Aorta (tissue), 5 donors: ENCODE results near the gene PLD1. TPM values are rescaled to one million over a fixed set of nuclear protein-coding genes. Genes with fewer than 3 reads are reported as not detected.

ENCODE experiments used
- ATAC-seq: fragments of 200-7000 bp; cut with Tn5 transposase; one replicate; pipeline ENCODE4 v1.9.1; 2022; ENCODE audit warnings: moderate library complexity; ENCODE audit not compliant: low FRiP score
- DNase-seq, 2 donors: peaks; one replicate each; pipeline ENCODE4 v3.0.0-alpha.2; 2020
- H3K27ac ChIP-seq, 2 donors: one replicate each; pipeline ENCODE4 v1.5.1; 2013; ENCODE audit warnings: low read length in 2 of 2, mild to moderate bottlenecking in 2 of 2, moderate library complexity in 2 of 2, control low read depth in 1 of 2, inconsistent platforms in 1 of 2, low read depth in 1 of 2
- H3K27me3 ChIP-seq, 2 donors: one replicate each; pipeline ENCODE4 v1.6.1; 2013; ENCODE audit warnings: control low read depth in 1 of 2, low read length in 1 of 2, mild to moderate bottlenecking in 1 of 2, moderate library complexity in 1 of 2; ENCODE audit not compliant: insufficient read depth in 2 of 2, control insufficient read depth in 1 of 2
- H3K36me3 ChIP-seq, 2 donors: one replicate each; pipeline ENCODE4 v1.6.1; 2013; ENCODE audit warnings: control low read depth in 1 of 2, low read length in 1 of 2, mild to moderate bottlenecking in 1 of 2; ENCODE audit not compliant: insufficient read depth in 2 of 2, control insufficient read depth in 1 of 2
- H3K4me1 ChIP-seq, 2 donors: one replicate each; pipeline ENCODE4 v1.6.1; 2013; ENCODE audit warnings: low read length in 2 of 2, control low read depth in 1 of 2, mild to moderate bottlenecking in 1 of 2, moderate library complexity in 1 of 2; ENCODE audit not compliant: insufficient read depth in 2 of 2, control insufficient read depth in 1 of 2
- H3K4me3 ChIP-seq, 2 donors: one replicate each; pipeline ENCODE4 v1.5.1; 2013; ENCODE audit warnings: low read length in 2 of 2, control low read depth in 1 of 2, mild to moderate bottlenecking in 1 of 2
- H3K9me3 ChIP-seq: one replicate; pipeline ENCODE4 v1.6.1; 2013; ENCODE audit warnings: mild to moderate bottlenecking, low read length; ENCODE audit not compliant: control insufficient read depth
- WGBS, 2 donors: extraction: QIAGEN DNeasy Blood & Tissue Kit; methylation state at CpG; one replicate each; pipeline ENCODE4 v1.1.7; 2013; 5-methylcytosine and 5-hydroxymethylcytosine counted together
- intact Hi-C, 2 donors: fragments of 100-400 bp; cut with DNase I; formaldehyde crosslinking; loops; one replicate each; pipeline versions ENCODE4 v1.14.2 to v1.15.0; 2022
- polyA plus RNA-seq, 2 donors: library from polyadenylated mRNA; stranded (reverse); fragments of 200-250 nt; gene quantifications; one replicate each; pipeline ENCODE4 v1.2.3, GENCODE V29; 2013
- total RNA-seq, 2 donors: library from RNA; stranded (reverse); fragmentation: NEBNext Ultra II Directional; extraction: Animal tissue kit (Norgen Biotek cat#: 25700); gene quantifications; one replicate each; pipeline ENCODE4 v1.2.1, GENCODE V29; 2021
- donor health status: healthy with polysubstance abuse.
- donor health status: Bipolar disorder and iron deficiency.
- donor health status: DM: no; HTN: no; CAD: no.
- donor health status: DM: no; HTN: no; CAD: no.
- donor health status: DM: yes; HTN: yes; CAD: no.

PLD1 gene
- total and polyA plus RNA-seq, 4 donors: 19.1 to 41.3 (median 25.6) TPM

DNA sequence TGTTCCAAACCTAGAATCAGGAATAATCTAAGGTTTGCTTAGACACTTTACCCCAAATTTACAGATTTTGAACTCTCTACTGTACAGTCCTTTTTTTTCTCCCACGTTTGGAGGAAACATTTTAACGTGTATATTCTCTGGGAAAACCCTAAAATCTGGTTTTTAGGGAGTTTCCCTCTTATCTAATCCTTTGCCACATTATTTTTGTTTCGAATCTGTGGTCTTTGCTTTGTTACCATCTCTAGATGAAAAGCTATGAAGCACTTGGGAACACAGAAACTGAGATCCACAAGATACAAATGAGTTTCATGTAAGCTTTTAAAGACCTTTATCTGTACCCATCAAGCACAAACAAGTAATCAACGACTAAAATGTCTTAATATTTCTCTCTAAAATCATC lies 41.3 kb downstream of the PLD1 start:
- Histone ChIP-seq H3K9me3 (no peaks in the 10 kb centered on the region), H3K27ac (no peak overlapping the region), H3K4me3 (peak overlapping the region; percentile 33 to 59), H3K4me1 (peaks cover 5 to 7% of the 10 kb centered on the region in 2 donors), H3K36me3 (no peaks in the 10 kb centered on the region), H3K27me3 (no peaks in the 10 kb centered on the region)
- intact Hi-C loops: loop anchor here in 1 of 2 donors (5.0 kb wide), 1 partner anchor 67 kb away; no protein-coding TSS in a partner anchor
- no peak for ATAC-seq
- no peak for DNase-seq
- 9% methylated on average over 4 of the region's 4 CpGs for WGBS, 2 donors

DNA sequence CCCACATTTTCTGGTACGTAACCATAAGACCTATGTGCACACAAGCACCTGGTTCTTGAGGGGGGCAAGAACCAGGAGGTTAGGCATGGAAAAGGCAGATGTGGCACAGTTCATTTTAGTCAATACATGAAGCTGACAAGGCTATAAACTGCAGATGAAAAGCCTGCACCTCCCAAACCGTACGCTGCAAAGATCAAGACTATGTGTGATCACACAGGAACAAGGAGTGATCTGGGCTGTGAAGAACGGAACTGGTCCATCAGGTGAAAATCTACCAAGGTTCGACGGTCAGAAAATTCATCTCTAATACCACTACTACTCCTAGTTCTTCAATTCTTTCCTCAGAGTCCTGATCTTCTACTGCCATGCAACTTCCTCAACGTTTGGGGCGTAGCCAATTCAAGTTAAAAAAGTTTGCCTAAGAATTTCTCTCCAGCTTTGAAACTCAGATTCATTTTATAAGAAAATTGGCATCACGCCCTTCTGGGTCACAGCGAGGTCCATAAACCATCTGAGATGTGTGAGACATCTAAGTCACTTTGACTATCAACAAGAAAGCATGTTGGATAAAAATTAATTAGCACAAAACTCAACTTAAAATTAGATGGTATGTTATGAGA lies 41.9 kb downstream of the PLD1 start:
- H3K27me3 ChIP-seq: no peaks in the 10 kb centered on the region
- H3K27ac ChIP-seq: peak overlapping the region; percentile 44 to 47
- H3K9me3 ChIP-seq: no peaks in the 10 kb centered on the region
- H3K4me3 ChIP-seq: peak overlapping the region; percentile 33 to 59
- H3K4me1 ChIP-seq: peaks cover 5 to 7% of the 10 kb centered on the region in 2 donors
- intact Hi-C loops: loop anchor here in 1 of 2 donors (5.0 kb wide), 1 partner anchor 66 kb away; no protein-coding TSS in a partner anchor
- no peak for ATAC-seq
- DNase-seq: no peak
- WGBS, 2 donors: 35 to 39% methylated on average over 10 of the region's 10 CpGs
- no peaks in the 10 kb centered on the region for H3K36me3 ChIP-seq

DNA sequence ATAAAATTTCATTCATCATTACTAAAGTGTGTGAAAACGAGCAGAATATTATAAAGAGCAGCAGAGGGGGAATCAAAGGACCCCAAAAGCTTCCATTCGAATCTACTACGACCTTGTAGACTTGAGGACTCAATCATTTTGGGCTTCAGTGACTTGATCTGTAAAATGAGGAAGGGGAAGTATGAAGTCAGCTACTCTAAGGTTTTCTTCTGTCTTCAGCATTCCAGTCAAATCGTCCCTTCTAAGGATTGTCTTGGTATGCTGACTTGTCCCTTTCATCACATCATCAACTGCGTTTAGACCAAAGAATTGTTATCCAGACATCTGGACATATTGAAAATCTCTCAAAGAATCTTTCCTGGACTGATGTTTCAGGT lies 44.8 kb downstream of the PLD1 start:
- Histone ChIP-seq H3K9me3 (no peaks in the 10 kb centered on the region), H3K4me3 (no peak overlapping the region), H3K36me3 (no peaks in the 10 kb centered on the region), H3K4me1 (peaks cover 5 to 7% of the 10 kb centered on the region in 2 donors), H3K27me3 (no peaks in the 10 kb centered on the region), H3K27ac (peak overlapping the region; percentile 42 to 57)
- intact Hi-C loops: loop anchor here in 1 of 2 donors (5.0 kb wide), 1 partner anchor 63 kb away; no protein-coding TSS in a partner anchor
- DNase-seq (no peak), ATAC-seq (no peak)
- WGBS, 2 donors: 69 to 76% methylated on average over 5 of the region's 5 CpGs

GRCh38 chr3:171763392-171763791 lies 46.9 kb downstream of the PLD1 start:
- WGBS, 2 donors: 89 to 100% methylated on average over 1 to 2 of the region's 2 CpGs
- ATAC-seq: no peak
- Histone ChIP-seq H3K9me3 (no peaks in the 10 kb centered on the region), H3K4me1 (peaks cover 3 to 7% of the 10 kb centered on the region in 2 donors), H3K4me3 (no peak overlapping the region), H3K27ac (no peak overlapping the region), H3K36me3 (no peaks in the 10 kb centered on the region), H3K27me3 (no peaks in the 10 kb centered on the region)
- intact Hi-C loops: no loop called here
- DNase-seq: no peak

- Histone ChIP-seq H3K27ac (no peak overlapping the region), H3K4me1 (peaks cover 4 to 6% of the 10 kb centered on the region in 2 donors), H3K9me3 (no peaks in the 10 kb centered on the region), H3K36me3 (no peaks in the 10 kb centered on the region), H3K27me3 (no peaks in the 10 kb centered on the region), H3K4me3 (no peak overlapping the region)
- intact Hi-C loops: no loop called here
- ATAC-seq (no peak), DNase-seq (no peak)
- WGBS, 2 donors: 95 to 96% methylated on average over 2 of the region's 2 CpGs
These were observed 49.8 kb downstream of the PLD1 start for GRCh38 chr3:171760477-171760876.

DNA sequence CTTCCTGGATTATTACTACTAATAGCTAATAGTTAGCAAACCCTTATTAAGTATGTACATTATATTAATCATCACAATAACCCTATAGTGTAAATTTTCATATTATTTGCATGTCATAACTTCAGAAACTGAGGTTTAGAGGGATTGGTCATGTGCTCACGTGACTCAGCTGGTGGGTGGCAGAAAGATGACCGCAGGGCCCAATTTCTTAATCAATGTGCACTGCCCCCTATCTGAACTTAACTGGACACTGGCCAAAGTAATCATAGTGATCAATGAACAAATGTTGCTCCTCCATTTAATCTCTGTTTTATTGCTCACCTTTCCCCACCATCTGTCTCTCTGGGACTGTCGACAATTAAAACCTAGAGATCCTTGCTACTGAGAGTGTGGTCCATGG lies 52.2 kb downstream of the PLD1 start:
- DNase-seq (no peak), ATAC-seq (no peak)
- Histone ChIP-seq H3K27me3 (no peaks in the 10 kb centered on the region), H3K4me3 (no peak overlapping the region), H3K4me1 (peaks cover 4 to 11% of the 10 kb centered on the region in 2 donors), H3K9me3 (no peaks in the 10 kb centered on the region), H3K27ac (no peak overlapping the region), H3K36me3 (no peaks in the 10 kb centered on the region)
- 95 to 98% methylated on average over 3 of the region's 3 CpGs for WGBS, 2 donors
- intact Hi-C loops: no loop called here

- WGBS, 2 donors: 27 to 32% methylated on average over 4 of the region's 4 CpGs
- H3K27me3 ChIP-seq: no peaks in the 10 kb centered on the region
- DNase-seq: no peak
- no peaks in the 10 kb centered on the region for H3K9me3 ChIP-seq
- H3K4me1 ChIP-seq: peaks cover 4 to 11% of the 10 kb centered on the region in 2 donors
- H3K36me3 ChIP-seq: no peaks in the 10 kb centered on the region
- ATAC-seq: no peak
- H3K27ac ChIP-seq: no peak overlapping the region
- H3K4me3 ChIP-seq: peak overlapping the region in 1 of 2 donors; percentile 10
- intact Hi-C loops: no loop called here
These were observed 52.8 kb downstream of the PLD1 start for GRCh38 chr3:171757361-171758034.

GRCh38 chr3:171755656-171756055 lies 54.6 kb downstream of the PLD1 start:
- H3K4me1 ChIP-seq: peaks cover 4 to 11% of the 10 kb centered on the region in 2 donors
- H3K27ac ChIP-seq: no peak overlapping the region
- intact Hi-C loops: no loop called here
- 100% methylated on average over 1 of the region's 1 CpG for WGBS, 2 donors
- no peaks in the 10 kb centered on the region for H3K36me3 ChIP-seq
- no peaks in the 10 kb centered on the region for H3K9me3 ChIP-seq
- no peaks in the 10 kb centered on the region for H3K27me3 ChIP-seq
- H3K4me3 ChIP-seq: no peak overlapping the region
- no peak for ATAC-seq
- no peak for DNase-seq
